PFSK-1 (cell line): Measurements from ENCODE around the gene EXOC1.

Source experiments
- POLR2AphosphoS5 ChIP-seq: IDR thresholded peaks from 2 replicates; pipeline ENCODE4 v1.6.1; 2012; ENCODE audit warnings: low read depth, mild to moderate bottlenecking, control low read depth, low read length, moderate library complexity
- REST ChIP-seq, 2 experiments: IDR thresholded peaks; 2 replicates each; pipeline versions ENCODE4 v1.6.1 to v1.8.0; 2011 to 2012; ENCODE audit warnings: low read depth in 2 of 2, low read length in 2 of 2, control low read depth in 1 of 2, inconsistent platforms in 1 of 2, mild to moderate bottlenecking in 1 of 2, moderate library complexity in 1 of 2; ENCODE audit not compliant: insufficient read depth in 1 of 2
- SIN3A ChIP-seq: IDR thresholded peaks from 2 replicates; pipeline ENCODE4 v1.6.1; 2012; ENCODE audit warnings: mild to moderate bottlenecking, low read length, moderate library complexity, borderline replicate concordance; ENCODE audit not compliant: insufficient read depth

- TF ChIP-seq REST (IDR thresholded peaks at IDR 0.05; ENCODE audit: insufficient read depth in 1 of 2, low read depth in 2 of 2, low read length in 2 of 2) (no peak), POLR2AphosphoS5 (no peak), SIN3A (no peak)
Measured at GRCh38 chr4:55932511-55932910, 79.1 kb downstream of the EXOC1 start.
